OCI-LY1 (cell line): ENCODE results near the gene SCN5A.

Experiments used
- CTCF ChIP-seq: fragments of 200-600 bp; sonication (generic), shearing (Covaris generic); IDR thresholded peaks from 2 replicates; pipeline ENCODE4 v1.5.1; 2017; ENCODE audit warnings: mild to moderate bottlenecking, antibody characterized with exemption, low read length, moderate library complexity, mixed read lengths
- EZH2 ChIP-seq: fragments of 200-600 bp; sonication (generic), shearing (Covaris generic); IDR thresholded peaks from 2 replicates; pipeline ENCODE4 v1.8.0; 2017; ENCODE audit warnings: borderline replicate concordance, mixed run types, mild to moderate bottlenecking, antibody characterized with exemption, low read length, moderate library complexity, mixed read lengths

GRCh38 chr3:38647217-38647970 lies 2.1 kb downstream of the SCN5A start:
- TF ChIP-seq CTCF (no peak), EZH2 (no peak)
